Left cardiac atrium (tissue), 4 donors: ENCODE results near the gene CHST11. TPM values are rescaled to one million over a fixed set of nuclear protein-coding genes. Genes with fewer than 3 reads are reported as not detected.

Experiments used
- ATAC-seq, 2 donors: fragments of 200-7000 bp; cut with Tn5 transposase; one replicate each; pipeline ENCODE4 v1.9.1; 2020; ENCODE audit warnings: mild to moderate bottlenecking in 2 of 2, moderate library complexity in 2 of 2
- DNase-seq: peaks from one replicate; pipeline ENCODE4 v3.0.0-alpha.2; 2020
- intact Hi-C, 2 donors: fragments of 100-400 bp; cut with DNase I; formaldehyde crosslinking; loops; one replicate each; pipeline versions ENCODE4 v1.14.1 to v1.15.1; 2022 to 2023
- total RNA-seq, 2 donors: library from RNA; stranded (reverse); fragmentation: NEBNext Ultra II Directional; extraction: Animal tissue kit (Norgen Biotek cat#: 25700); gene quantifications; one replicate each; pipeline ENCODE4 v1.2.1, GENCODE V29; 2021
- donor health status: DM: no; HTN: yes; CAD: no.
- donor health status: DM: no; HTN: yes; CAD: no; lungs with severe emphysema.
- donor health status: DM: yes; HTN: yes; CAD: no.
- donor health status: Dilated cardiomyopathy.

Gene CHST11
- total RNA-seq, 2 donors from 2014 or later, result 12.9 to 17.7 TPM

GRCh38 chr12:104457746-104458693 is 1.3 kb downstream of the CHST11 start:
- intact Hi-C loops, result loop anchor here in 1 of 2 donors (5.0 to 10.0 kb wide), 2 partner anchors 209 to 417 kb away; no protein-coding TSS in a partner anchor
- DNase-seq (peak; percentile 39), ATAC-seq (peak; percentile 29 to 48)

GRCh38 chr12:104458694-104459367 is 2.1 kb downstream of the CHST11 start:
- intact Hi-C loops, result loop anchor here in 1 of 2 donors (5.0 to 10.0 kb wide), 2 partner anchors 208 to 416 kb away; no protein-coding TSS in a partner anchor
- peak; percentile 30 for DNase-seq
- ATAC-seq, result peak; percentile 5 to 24

- no peak for DNase-seq
- intact Hi-C loops, result loop anchor here in 1 of 2 donors (5.0 to 10.0 kb wide), 2 partner anchors 208 to 415 kb away; no protein-coding TSS in a partner anchor
- ATAC-seq, result no peak
These were observed 2.7 kb downstream of the CHST11 start for GRCh38 chr12:104459368-104459909.

GRCh38 chr12:104460041-104460719 is 3.4 kb downstream of the CHST11 start:
- no peak for ATAC-seq

GRCh38 chr12:104460973-104461698 is 4.4 kb downstream of the CHST11 start:
- DNase-seq (no peak), ATAC-seq (no peak)
- intact Hi-C loops, result no loop called here

More at GRCh38 chr12:104460041-104460719, 3.4 kb downstream of the CHST11 start:
- intact Hi-C loops, result no loop called here
- no peak for DNase-seq

GRCh38 chr12:104462325-104462724 is 5.6 kb downstream of the CHST11 start:
- DNase-seq, result no peak
- intact Hi-C loops, result no loop called here
- no peak for ATAC-seq

GRCh38 chr12:104462931-104463339 is 6.2 kb downstream of the CHST11 start:
- ATAC-seq, result no peak
- DNase-seq, result no peak
- intact Hi-C loops, result no loop called here

GRCh38 chr12:104463368-104463767 is 6.6 kb downstream of the CHST11 start:
- no peak for DNase-seq
- intact Hi-C loops, result no loop called here
- no peak for ATAC-seq

- ATAC-seq, result no peak
- intact Hi-C loops, result loop anchor here in 1 of 2 donors (5.0 kb wide), 1 partner anchor 42 kb away; no protein-coding TSS in a partner anchor
- DNase-seq, result no peak
These were observed 8.2 kb downstream of the CHST11 start for GRCh38 chr12:104464899-104465298.

- DNase-seq (no peak), ATAC-seq (no peak)
- intact Hi-C loops, result loop anchor here in 1 of 2 donors (5.0 kb wide), 1 partner anchor 40 kb away; no protein-coding TSS in a partner anchor
These were observed 10.1 kb downstream of the CHST11 start for GRCh38 chr12:104466709-104467345.

GRCh38 chr12:104467346-104467837 is 10.6 kb downstream of the CHST11 start:
- ATAC-seq (no peak), DNase-seq (no peak)
- intact Hi-C loops, result loop anchor here in 1 of 2 donors (5.0 kb wide), 1 partner anchor 40 kb away; no protein-coding TSS in a partner anchor

GRCh38 chr12:104468371-104468770 is 11.6 kb downstream of the CHST11 start:
- ATAC-seq (no peak), DNase-seq (no peak)
- intact Hi-C loops, result loop anchor here in 1 of 2 donors (5.0 kb wide), 1 partner anchor 39 kb away; no protein-coding TSS in a partner anchor

GRCh38 chr12:104469066-104469465 is 12.3 kb downstream of the CHST11 start:
- intact Hi-C loops, result loop anchor here in 1 of 2 donors (5.0 kb wide), 1 partner anchor 38 kb away; no protein-coding TSS in a partner anchor
- DNase-seq, result no peak
- no peak for ATAC-seq

- DNase-seq, result no peak
- no peak for ATAC-seq
- intact Hi-C loops, result loop anchor here in 1 of 2 donors (5.0 kb wide), 1 partner anchor 38 kb away; no protein-coding TSS in a partner anchor
These were observed 12.8 kb downstream of the CHST11 start for GRCh38 chr12:104469523-104469922.

- intact Hi-C loops, result no loop called here
- no peak for ATAC-seq
- DNase-seq, result no peak
These were observed 13.8 kb downstream of the CHST11 start for GRCh38 chr12:104470521-104470920.

- ATAC-seq (no peak), DNase-seq (no peak)
- intact Hi-C loops, result no loop called here
These were observed 14.6 kb downstream of the CHST11 start for GRCh38 chr12:104471336-104471735.

GRCh38 chr12:104472748-104473147 is 16.0 kb downstream of the CHST11 start:
- no peak for ATAC-seq
- intact Hi-C loops, result no loop called here

More at GRCh38 chr12:104472748-104473147, 16.0 kb downstream of the CHST11 start:
- DNase-seq, result no peak
